ENCODE data around the gene CCR1. TPM values are rescaled to one million over a fixed set of nuclear protein-coding genes. Genes with fewer than 3 reads are reported as not detected.

Gene CCR1
- total RNA-seq, 1 donor from 2014 or later: 0.20 TPM

DNA sequence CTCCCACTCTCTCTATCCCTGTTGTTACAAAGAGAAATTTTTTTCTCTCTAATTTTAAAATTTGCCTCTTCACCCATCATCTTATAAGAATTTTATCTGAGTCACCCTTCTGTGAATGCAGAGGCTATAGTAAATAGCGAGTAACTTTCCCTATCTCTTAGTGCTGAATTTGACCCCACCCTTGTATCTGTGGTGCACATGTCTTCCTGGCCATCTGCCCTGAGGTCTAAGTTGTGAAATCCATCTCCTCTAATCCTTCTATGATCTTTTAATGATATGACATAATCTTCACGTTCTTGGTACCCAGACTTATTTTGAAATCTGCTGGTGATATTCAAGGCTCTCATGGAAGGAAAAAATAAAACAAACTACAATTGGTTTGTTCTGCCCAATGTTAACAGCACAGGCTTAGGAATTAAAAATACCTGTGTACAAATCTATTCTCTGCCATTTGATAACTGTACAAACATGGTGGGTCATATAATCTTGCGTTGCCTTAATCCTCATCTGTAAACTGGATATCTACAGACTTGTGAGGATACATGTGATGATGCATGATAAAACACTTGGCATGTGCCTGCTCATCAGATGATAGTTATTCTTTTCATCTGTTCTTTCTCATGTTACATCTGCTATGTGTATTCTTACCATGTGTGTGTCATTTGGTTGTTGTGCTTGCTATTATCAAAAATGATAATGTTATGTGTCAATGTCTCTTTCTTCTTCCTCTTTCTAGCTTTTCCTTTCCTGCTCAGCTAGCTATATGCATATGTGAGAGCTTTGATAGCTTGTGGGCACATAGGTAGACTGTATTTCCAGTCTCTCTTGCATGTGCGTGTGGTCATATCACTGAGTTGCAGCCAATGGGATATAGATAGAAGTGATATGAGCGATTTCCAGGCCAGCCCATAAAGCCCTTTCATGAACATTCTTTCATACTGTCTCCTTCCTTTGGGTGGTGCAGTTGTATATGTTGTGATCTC is 20.4 kb upstream of the CCR1 start:
- no peak overlapping the region for H3K9ac ChIP-seq (ENCODE audit: low read length)
- H4K20me1 ChIP-seq (ENCODE audit: insufficient read depth, low read length): no peaks in the 10 kb centered on the region
- FAIRE-seq: no peak
- H3K27ac ChIP-seq (ENCODE audit: low read depth, low read length): no peak overlapping the region
- H2AFZ ChIP-seq (ENCODE audit: low read depth, low read length): no peak overlapping the region
- H3K36me3 Mint-ChIP-seq (ENCODE audit: low read depth, unreplicated experiment): no peaks in the 10 kb centered on the region
- H3K4me3 Mint-ChIP-seq (ENCODE audit: unreplicated experiment): no peak overlapping the region
- H3K36me3 ChIP-seq (ENCODE audit: insufficient read depth, low read length): no peaks in the 10 kb centered on the region
- TF ChIP-seq, protein P1, sequence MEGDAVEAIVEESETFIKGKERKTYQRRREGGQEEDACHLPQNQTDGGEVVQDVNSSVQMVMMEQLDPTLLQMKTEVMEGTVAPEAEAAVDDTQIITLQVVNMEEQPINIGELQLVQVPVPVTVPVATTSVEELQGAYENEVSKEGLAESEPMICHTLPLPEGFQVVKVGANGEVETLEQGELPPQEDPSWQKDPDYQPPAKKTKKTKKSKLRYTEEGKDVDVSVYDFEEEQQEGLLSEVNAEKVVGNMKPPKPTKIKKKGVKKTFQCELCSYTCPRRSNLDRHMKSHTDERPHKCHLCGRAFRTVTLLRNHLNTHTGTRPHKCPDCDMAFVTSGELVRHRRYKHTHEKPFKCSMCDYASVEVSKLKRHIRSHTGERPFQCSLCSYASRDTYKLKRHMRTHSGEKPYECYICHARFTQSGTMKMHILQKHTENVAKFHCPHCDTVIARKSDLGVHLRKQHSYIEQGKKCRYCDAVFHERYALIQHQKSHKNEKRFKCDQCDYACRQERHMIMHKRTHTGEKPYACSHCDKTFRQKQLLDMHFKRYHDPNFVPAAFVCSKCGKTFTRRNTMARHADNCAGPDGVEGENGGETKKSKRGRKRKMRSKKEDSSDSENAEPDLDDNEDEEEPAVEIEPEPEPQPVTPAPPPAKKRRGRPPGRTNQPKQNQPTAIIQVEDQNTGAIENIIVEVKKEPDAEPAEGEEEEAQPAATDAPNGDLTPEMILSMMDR (IDR thresholded peaks at IDR 0.05; ENCODE audit: insufficient read depth, low read depth, low read length): no peak
- H3K79me2 ChIP-seq (ENCODE audit: insufficient read depth, low read length): no peaks in the 10 kb centered on the region
- H3K27me3 Mint-ChIP-seq (ENCODE audit: low read depth, unreplicated experiment): peaks cover 19% of the 10 kb centered on the region
- no peak overlapping the region for H3K4me2 ChIP-seq (ENCODE audit: low read length)
- peak; percentile 2 for DNase-seq (ENCODE audit: low read depth)
- no peak overlapping the region for H3K27ac Mint-ChIP-seq (ENCODE audit: unreplicated experiment)
- H3K9me3 ChIP-seq (ENCODE audit: insufficient read depth, low read depth, low read length): no peaks in the 10 kb centered on the region
- H3K27me3 ChIP-seq (ENCODE audit: insufficient read depth, low read length): peaks cover 3% of the 10 kb centered on the region
- no peaks in the 10 kb centered on the region for H3K4me1 ChIP-seq (ENCODE audit: insufficient read depth, low read length)
- H3K4me1 Mint-ChIP-seq (ENCODE audit: low read depth, unreplicated experiment): peaks cover 3% of the 10 kb centered on the region
- H3K9me3 Mint-ChIP-seq (ENCODE audit: unreplicated experiment): no peaks in the 10 kb centered on the region
- H3K4me3 ChIP-seq (ENCODE audit: insufficient read depth, low read depth, low read length): no peak overlapping the region

DNA sequence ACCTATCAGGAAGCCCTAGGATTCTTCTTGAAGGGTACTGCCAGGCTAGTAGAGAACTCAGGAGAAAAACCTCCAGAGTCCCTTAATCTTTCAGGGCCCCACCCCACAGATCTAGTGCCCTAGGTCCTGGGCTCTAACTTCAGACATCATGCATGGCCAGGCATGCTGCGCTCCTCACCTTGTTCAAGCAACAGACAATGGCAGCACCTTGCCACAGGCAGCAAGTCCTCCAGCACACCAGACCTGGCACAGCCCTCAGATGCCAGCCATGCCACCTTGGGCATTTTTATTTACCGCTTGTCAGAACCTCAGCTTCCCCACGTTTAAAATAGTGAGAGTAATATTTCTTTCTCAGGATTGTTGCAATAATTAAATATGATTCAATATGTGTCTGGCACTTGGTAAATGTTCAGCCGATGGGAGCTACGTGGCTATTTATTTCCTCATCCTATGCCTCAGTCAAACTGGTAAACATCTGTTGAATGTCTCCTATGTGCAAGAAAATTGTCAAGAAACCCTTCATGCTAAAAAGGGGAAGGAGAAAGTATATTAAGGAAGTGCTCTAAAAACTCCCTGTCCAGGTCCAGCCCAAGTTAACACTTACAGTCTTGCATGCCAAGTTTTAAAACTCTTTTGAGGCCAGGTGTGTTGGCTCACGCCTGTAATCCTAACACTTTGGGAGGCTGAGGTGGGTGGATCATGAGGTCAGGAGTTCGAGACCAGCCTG is 14.5 kb upstream of the CCR1 start:
- FAIRE-seq: no peak
- Histone ChIP-seq H2AFZ (ENCODE audit: low read depth, low read length) (no peak overlapping the region), H3K4me1 (ENCODE audit: insufficient read depth, low read length) (no peaks in the 10 kb centered on the region), H3K27ac (ENCODE audit: low read depth, low read length) (no peak overlapping the region), H3K27me3 (ENCODE audit: insufficient read depth, low read length) (peaks cover 6% of the 10 kb centered on the region), H3K9ac (ENCODE audit: low read length) (no peak overlapping the region), H3K79me2 (ENCODE audit: insufficient read depth, low read length) (no peaks in the 10 kb centered on the region), H3K4me2 (ENCODE audit: low read length) (no peak overlapping the region), H3K9me3 (ENCODE audit: insufficient read depth, low read depth, low read length) (no peaks in the 10 kb centered on the region), H4K20me1 (ENCODE audit: insufficient read depth, low read length) (no peaks in the 10 kb centered on the region), H3K36me3 (ENCODE audit: insufficient read depth, low read length) (no peaks in the 10 kb centered on the region), H3K4me3 (ENCODE audit: insufficient read depth, low read depth, low read length) (no peak overlapping the region)
- DNase-seq (ENCODE audit: low read depth): no peak
- Mint-ChIP-seq H3K36me3 (ENCODE audit: low read depth, unreplicated experiment) (no peaks in the 10 kb centered on the region), H3K27me3 (ENCODE audit: low read depth, unreplicated experiment) (peaks cover 8% of the 10 kb centered on the region), H3K27ac (ENCODE audit: unreplicated experiment) (no peak overlapping the region), H3K9me3 (ENCODE audit: unreplicated experiment) (no peaks in the 10 kb centered on the region), H3K4me3 (ENCODE audit: unreplicated experiment) (no peak overlapping the region), H3K4me1 (ENCODE audit: low read depth, unreplicated experiment) (no peaks in the 10 kb centered on the region)
- TF ChIP-seq EZH2 (IDR thresholded peaks at IDR 0.05; ENCODE audit: insufficient read depth, low read length): no peak
- TF ChIP-seq, protein P1 (IDR thresholded peaks at IDR 0.05; ENCODE audit: insufficient read depth, low read depth, low read length): no peak

Measured in astrocyte (in vitro differentiated cells and primary cell).